T-helper 2 cell treated with Interferon-gamma antibody and Interleukin-4, amounts not matched to agents 5 μg/mL and 100 μg/mL, for 36 hours (primary cell): ENCODE data around the gene TMEM123.
"Not testable (repeated sequence)": the region's sequence is repeated elsewhere in the genome, so short reads cannot be mapped to it uniquely, and the experiment has no call there.

Experiments used
- DNase-seq: peaks from one replicate; pipeline ENCODE4 v3.0.0; 2021; ENCODE audit warnings: low spot score
- H3K27ac Mint-ChIP-seq: one replicate; pipeline ENCODE4 v1.8.0; 2021; ENCODE audit warnings: mild to moderate bottlenecking, mixed read lengths
- H3K27me3 Mint-ChIP-seq: one replicate; pipeline ENCODE4 v1.8.0; 2021; ENCODE audit warnings: low read depth, mixed read lengths
- H3K36me3 Mint-ChIP-seq: one replicate; pipeline ENCODE4 v1.8.0; 2021; ENCODE audit warnings: low read depth, mixed read lengths
- H3K4me1 Mint-ChIP-seq: one replicate; pipeline ENCODE4 v1.8.0; 2021; ENCODE audit warnings: low read depth, mixed read lengths
- H3K4me3 Mint-ChIP-seq: one replicate; pipeline ENCODE4 v1.8.0; 2022; ENCODE audit warnings: mild to moderate bottlenecking, moderate library complexity, mixed read lengths
- H3K9me3 Mint-ChIP-seq: one replicate; pipeline ENCODE4 v1.8.0; 2021; ENCODE audit warnings: mixed read lengths

TMEM123 gene

DNA sequence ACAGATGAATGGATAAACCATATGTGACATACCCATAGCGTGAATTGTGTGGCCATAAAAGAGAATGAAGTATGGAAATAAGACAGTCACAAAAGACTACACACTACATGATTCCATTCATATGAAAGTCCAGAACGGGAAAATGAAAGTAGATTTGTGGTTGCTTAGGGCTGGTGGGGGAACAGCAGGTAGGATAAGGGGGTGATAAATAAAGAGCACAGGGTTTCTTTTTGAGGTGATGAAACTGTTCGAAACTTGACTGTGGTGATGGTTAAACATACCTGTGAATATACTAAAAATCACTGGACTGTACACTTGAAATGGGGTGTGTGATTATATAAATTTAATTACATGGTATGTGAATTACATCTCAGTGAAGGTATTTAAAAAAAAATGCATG lies 16.9 kb downstream of the TMEM123 start:
- peaks cover 45% of the 10 kb centered on the region for H3K9me3 Mint-ChIP-seq
- no peak for DNase-seq
- H3K4me3 Mint-ChIP-seq: no peak overlapping the region
- H3K27me3 Mint-ChIP-seq: no peaks in the 10 kb centered on the region
- H3K27ac Mint-ChIP-seq: no peak overlapping the region
- peaks cover 48% of the 10 kb centered on the region for H3K4me1 Mint-ChIP-seq
- peaks cover 86% of the 10 kb centered on the region for H3K36me3 Mint-ChIP-seq

DNA sequence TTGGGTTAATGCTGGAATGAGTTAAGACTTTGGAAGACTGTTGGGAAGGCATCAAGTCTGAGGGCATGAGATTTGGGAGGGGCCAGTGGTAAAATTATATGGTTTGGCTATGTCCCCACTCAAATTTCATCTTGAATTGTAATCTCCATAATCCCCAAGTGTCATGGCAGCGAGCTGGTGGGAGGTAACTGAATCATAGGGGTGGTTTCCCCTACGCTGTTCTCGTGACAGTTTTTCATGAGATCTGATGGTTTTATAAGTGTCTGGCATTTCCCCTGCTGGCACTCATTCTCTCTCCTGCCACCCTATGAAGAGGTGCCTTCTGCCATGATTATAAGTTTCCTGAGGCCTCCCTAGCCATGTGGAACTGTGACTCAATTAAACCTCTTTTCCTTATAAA lies 19.0 kb downstream of the TMEM123 start:
- not testable (repeated sequence) for H3K27me3 Mint-ChIP-seq, H3K27ac Mint-ChIP-seq, DNase-seq, H3K4me3 Mint-ChIP-seq
- peaks cover 93% of the 10 kb centered on the region for H3K36me3 Mint-ChIP-seq
- peaks cover 45% of the 10 kb centered on the region for H3K9me3 Mint-ChIP-seq
- H3K4me1 Mint-ChIP-seq: peaks cover 42% of the 10 kb centered on the region

DNA sequence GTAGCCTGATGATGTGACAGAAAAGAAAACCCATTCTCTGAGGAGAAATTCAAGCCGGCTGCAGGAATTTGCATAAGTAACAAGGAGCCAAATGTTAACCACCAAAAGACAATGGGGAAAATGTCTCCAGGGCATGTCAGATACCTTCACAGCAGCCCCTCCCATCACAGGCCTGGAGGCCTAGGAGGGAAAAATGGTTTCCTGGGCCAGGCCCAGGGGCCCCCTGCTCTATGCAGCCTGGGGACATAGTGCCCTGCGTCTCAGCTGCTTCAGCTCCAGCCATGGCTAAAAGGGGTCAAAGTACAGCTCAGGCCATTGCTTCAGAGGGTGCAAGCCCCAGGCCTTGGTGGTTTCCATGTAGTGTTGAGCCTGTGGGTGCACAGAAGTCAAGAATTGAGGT lies 20.0 kb downstream of the TMEM123 start:
- not testable (repeated sequence) for DNase-seq, H3K27ac Mint-ChIP-seq, H3K27me3 Mint-ChIP-seq, H3K4me3 Mint-ChIP-seq
- H3K36me3 Mint-ChIP-seq: peaks cover 86% of the 10 kb centered on the region
- H3K9me3 Mint-ChIP-seq: peaks cover 45% of the 10 kb centered on the region
- peaks cover 35% of the 10 kb centered on the region for H3K4me1 Mint-ChIP-seq

DNA sequence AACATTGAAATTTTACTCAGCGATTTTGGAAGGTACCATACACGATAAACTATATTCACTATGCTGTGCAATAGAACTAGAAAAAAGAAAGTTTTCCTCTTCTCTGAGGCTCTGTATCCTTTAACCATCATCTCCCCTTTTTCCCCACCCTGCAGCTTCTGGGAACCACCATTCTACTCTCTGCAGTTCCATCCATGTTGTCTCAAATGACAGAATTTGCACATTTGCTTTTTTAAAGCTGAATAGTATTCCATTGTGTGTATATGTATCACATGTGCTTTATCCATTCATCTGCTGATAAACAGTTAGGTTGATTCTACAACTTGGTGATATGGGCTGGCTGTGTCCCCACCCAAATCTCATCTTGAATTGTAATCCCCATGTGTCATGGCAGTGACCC lies 21.2 kb downstream of the TMEM123 start:
- H3K36me3 Mint-ChIP-seq: peaks cover 82% of the 10 kb centered on the region
- peaks cover 40% of the 10 kb centered on the region for H3K9me3 Mint-ChIP-seq
- H3K4me1 Mint-ChIP-seq: peaks cover 35% of the 10 kb centered on the region
- H3K27me3 Mint-ChIP-seq: no peaks in the 10 kb centered on the region
- DNase-seq: no peak
- no peak overlapping the region for H3K27ac Mint-ChIP-seq
- no peak overlapping the region for H3K4me3 Mint-ChIP-seq

DNA sequence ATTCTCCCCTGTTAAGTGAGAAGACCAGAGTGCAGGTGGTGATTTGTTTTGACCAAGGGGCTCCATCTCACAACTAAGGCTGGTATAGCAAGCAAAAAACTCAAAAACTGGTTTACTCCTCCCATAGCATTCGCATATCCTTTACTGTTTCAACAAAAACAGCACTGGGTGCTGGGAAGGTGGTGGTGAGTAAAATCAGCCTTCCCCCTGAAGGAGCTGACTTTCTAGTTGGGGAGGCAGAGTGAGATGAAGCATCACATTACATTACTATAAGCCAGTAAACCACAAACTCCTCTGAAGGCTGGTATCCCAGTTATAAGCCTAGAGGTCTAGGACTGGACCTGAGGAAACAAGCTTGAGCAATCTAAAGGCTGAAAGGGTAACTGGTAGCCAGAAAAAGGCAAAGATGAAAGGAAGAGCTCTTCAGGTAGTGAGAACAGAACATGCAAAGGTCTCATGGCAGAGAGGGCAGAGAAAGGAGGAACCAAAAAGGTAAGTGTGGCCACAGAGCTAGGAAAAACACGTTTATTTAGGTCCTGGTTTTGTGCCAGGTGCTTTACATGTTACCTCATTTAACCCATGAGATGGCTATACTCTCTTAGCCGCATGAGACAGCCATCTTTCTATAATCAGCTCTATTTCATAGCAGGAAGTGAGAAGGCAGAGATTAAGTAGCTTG lies 22.3 kb downstream of the TMEM123 start:
- peaks cover 35% of the 10 kb centered on the region for H3K9me3 Mint-ChIP-seq
- peaks cover 39% of the 10 kb centered on the region for H3K4me1 Mint-ChIP-seq
- peaks cover 81% of the 10 kb centered on the region for H3K36me3 Mint-ChIP-seq
- H3K27ac Mint-ChIP-seq: peak overlapping the region; percentile 20
- no peak overlapping the region for H3K4me3 Mint-ChIP-seq
- no peaks in the 10 kb centered on the region for H3K27me3 Mint-ChIP-seq
- DNase-seq: no peak

DNA sequence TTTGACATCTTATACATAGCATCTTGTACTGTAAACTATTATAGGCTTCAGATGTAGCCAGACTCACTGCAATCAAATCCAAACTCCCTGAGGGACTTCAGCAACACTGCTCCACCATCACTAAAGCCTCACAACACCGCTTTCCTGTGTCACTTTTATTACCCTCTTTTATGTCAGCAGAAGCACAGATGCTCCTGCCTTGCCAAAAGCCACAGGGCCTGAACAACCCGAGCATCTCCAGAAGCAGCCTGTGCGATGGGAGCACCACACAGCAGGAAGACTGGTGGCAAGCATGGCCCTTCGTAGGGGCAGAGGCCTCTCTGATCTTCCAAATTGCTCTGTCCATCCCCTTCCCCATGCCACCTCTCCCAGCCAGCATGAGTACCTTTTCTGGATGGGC lies 22.9 kb downstream of the TMEM123 start:
- Mint-ChIP-seq H3K9me3 (peaks cover 31% of the 10 kb centered on the region), H3K36me3 (peaks cover 81% of the 10 kb centered on the region), H3K4me1 (peaks cover 42% of the 10 kb centered on the region), H3K27ac (peak overlapping the region; percentile 0), H3K4me3 (no peak overlapping the region), H3K27me3 (no peaks in the 10 kb centered on the region)
- no peak for DNase-seq

DNA sequence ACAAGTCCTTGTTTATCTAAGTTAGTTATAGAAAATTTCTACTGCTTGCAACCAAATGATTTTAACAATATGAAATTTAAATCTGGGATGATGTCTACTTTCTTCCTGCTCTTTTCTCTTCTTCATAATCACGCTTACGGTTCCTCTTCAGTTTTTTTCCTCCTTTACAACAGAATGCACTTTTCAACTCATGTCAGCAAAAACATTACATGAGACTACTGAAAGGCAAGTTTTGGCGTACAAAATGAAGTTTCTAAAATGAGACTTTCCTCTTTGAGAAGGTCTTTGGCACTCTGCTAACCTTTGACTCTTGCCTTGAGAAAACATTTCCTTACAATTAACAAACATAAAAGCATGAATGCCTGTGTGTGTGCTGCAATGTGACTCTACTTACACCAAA lies 23.3 kb downstream of the TMEM123 start:
- no peak overlapping the region for H3K4me3 Mint-ChIP-seq
- DNase-seq: no peak
- peak overlapping the region; percentile 13 for H3K27ac Mint-ChIP-seq
- H3K36me3 Mint-ChIP-seq: peaks cover 78% of the 10 kb centered on the region
- H3K4me1 Mint-ChIP-seq: peaks cover 44% of the 10 kb centered on the region
- H3K9me3 Mint-ChIP-seq: peaks cover 26% of the 10 kb centered on the region
- H3K27me3 Mint-ChIP-seq: no peaks in the 10 kb centered on the region

DNA sequence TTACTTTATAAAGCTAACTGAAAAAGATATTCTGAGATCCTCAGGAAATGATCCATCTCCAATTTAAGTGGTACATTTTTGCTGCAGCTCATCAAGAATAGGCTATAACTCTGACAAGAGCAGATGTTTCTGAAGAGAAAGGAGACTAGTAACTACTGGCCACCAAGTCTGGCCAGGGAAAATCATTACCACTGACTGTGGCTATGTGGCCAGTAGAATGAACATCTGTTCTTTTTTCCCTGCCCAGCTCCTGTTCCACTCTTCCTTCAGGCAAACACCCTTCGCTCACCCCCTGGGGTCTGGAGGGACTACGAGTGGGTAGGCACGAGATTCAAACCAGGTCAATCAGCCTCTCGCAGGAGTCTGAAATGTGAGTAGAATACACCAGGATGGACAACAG lies 23.9 kb downstream of the TMEM123 start:
- Mint-ChIP-seq H3K27ac (no peak overlapping the region), H3K9me3 (peaks cover 21% of the 10 kb centered on the region), H3K4me3 (no peak overlapping the region), H3K4me1 (peaks cover 44% of the 10 kb centered on the region), H3K27me3 (no peaks in the 10 kb centered on the region), H3K36me3 (peaks cover 73% of the 10 kb centered on the region)
- no peak for DNase-seq

DNA sequence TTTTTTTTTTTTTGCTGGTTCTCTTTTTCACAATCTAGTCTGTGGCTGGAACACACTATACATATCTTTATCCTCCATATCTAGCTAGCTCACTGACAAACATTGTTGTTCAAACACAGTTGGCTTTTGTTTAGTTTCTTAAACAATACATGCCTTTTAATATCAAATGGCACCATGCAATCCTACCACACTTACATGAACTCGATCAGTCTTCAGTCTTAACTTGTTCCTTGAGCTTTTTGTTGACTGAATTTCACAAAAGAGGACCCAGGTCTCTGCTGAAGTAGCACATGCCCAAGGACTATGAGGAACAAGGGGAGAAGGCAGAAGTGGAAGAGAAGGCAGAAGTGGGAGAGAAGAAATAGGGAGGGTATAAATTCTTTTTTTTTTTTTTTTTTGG lies 25.5 kb downstream of the TMEM123 start:
- Mint-ChIP-seq H3K27ac (peak overlapping the region; percentile 46), H3K27me3 (no peaks in the 10 kb centered on the region), H3K36me3 (peaks cover 63% of the 10 kb centered on the region), H3K4me1 (peaks cover 51% of the 10 kb centered on the region), H3K9me3 (peaks cover 4% of the 10 kb centered on the region), H3K4me3 (no peak overlapping the region)
- DNase-seq: no peak

DNA sequence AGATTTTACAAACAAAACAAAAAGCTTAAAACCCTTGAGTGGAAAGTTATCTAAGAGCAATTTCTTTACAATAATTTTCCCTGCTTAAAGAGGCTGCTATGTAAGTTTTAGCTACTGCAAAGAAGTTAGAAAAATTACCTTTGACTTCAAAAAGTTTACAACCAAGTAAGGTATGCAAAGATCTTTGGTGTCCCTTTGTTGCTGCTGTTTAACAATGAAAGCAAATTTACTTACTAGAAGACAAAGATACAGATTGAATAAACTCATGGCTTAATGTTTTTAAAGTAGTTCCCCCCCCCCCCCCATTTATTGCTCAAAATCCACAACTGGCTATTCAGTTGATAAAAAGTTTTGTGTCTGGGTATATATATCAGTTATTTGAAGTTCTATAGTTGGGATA lies 26.0 kb downstream of the TMEM123 start:
- Mint-ChIP-seq H3K9me3 (no peaks in the 10 kb centered on the region), H3K27ac (no peak overlapping the region), H3K36me3 (peaks cover 62% of the 10 kb centered on the region), H3K27me3 (no peaks in the 10 kb centered on the region), H3K4me3 (no peak overlapping the region), H3K4me1 (peaks cover 49% of the 10 kb centered on the region)
- no peak for DNase-seq

DNA sequence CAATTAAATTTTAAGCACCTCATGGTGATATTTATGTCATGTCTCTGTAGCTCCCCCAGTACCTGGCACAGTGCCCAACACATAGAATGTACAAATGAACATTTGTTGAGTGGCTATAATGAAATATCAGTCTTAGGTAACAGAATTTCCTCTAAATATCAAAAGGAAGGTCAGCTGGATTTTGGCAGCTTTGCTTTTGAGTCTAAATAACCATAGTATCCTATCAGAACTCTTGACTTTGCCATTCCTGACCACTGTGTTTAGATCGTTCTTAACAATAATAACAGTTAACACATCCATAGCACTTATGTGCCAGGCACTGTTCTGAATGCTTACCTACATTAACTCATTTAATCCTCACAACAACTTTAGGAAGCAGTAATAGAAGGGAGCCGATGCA lies 26.6 kb downstream of the TMEM123 start:
- peaks cover 50% of the 10 kb centered on the region for H3K4me1 Mint-ChIP-seq
- H3K27ac Mint-ChIP-seq: no peak overlapping the region
- H3K36me3 Mint-ChIP-seq: peaks cover 64% of the 10 kb centered on the region

DNA sequence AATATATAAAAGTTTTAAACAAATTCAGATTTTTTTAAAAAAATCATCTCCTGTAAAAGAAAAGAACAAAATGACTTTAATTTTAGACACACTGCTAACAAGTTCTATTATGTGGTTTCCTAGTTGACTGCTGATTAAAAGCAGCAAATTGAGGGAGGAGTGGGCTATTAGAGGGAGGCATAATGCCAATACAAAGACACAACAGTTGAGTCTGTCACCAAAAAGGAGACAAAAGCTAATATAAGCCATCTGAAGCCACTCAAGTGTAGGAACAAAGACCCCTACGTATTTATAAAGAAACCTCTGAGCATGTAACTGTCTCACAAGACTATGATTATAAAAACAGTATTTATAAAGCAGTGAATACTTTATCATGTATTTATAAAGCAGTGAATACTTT lies 28.6 kb downstream of the TMEM123 start:
- Mint-ChIP-seq H3K36me3 (peaks cover 58% of the 10 kb centered on the region), H3K27ac (no peak overlapping the region), H3K4me1 (peaks cover 43% of the 10 kb centered on the region), H3K4me3 (no peak overlapping the region), H3K27me3 (no peaks in the 10 kb centered on the region), H3K9me3 (peaks cover 2% of the 10 kb centered on the region)
- no peak for DNase-seq

More for the DNA sequence above, 26.6 kb downstream of the TMEM123 start:
- Mint-ChIP-seq H3K27me3 (no peaks in the 10 kb centered on the region), H3K9me3 (no peaks in the 10 kb centered on the region), H3K4me3 (no peak overlapping the region)
- no peak for DNase-seq

DNA sequence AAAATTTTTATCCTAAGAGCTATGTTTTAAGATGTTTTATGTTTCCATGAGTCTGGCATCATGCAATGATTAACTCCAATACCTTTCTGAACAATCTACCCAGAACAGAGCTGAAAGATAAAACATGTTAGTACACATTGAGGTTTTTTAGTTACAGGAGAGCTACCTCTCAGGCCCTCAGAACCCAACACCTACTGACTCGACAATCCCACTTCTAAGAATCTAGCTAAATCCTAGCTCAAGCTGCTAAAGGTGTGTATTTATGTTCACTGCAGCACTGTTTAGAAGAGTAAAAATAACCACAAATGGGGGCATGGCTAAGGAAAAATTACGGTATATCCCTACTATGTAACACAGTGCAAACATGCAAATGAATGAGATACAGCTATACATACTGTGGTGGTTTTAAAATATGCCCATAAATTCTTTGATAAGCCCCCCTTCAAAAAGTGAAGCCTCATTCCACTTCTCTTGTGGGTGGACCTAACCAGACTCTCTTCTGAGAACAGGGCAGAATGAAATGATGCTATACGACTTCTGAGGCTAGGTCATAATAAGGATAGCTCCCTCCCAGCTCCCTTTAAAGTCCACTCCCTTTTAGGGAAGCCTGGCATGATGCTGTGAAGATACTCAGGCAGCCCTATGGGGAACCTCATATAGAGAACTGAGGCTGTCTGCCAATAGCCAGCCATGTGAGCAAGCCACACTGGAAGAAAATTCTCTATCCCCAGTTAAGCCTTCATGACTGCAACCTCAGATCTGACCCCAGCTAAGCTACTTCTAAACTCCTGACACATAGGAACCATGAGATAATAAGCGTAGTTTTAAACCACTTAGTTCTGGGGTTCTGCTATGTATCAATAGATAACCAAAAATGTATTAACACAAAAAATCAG lies 29.5 kb downstream of the TMEM123 start:
- DNase-seq: no peak
- Mint-ChIP-seq H3K4me3 (no peak overlapping the region), H3K27ac (peak overlapping the region; percentile 39), H3K36me3 (peaks cover 62% of the 10 kb centered on the region), H3K9me3 (peaks cover 8% of the 10 kb centered on the region), H3K4me1 (peaks cover 45% of the 10 kb centered on the region), H3K27me3 (no peaks in the 10 kb centered on the region)

DNA sequence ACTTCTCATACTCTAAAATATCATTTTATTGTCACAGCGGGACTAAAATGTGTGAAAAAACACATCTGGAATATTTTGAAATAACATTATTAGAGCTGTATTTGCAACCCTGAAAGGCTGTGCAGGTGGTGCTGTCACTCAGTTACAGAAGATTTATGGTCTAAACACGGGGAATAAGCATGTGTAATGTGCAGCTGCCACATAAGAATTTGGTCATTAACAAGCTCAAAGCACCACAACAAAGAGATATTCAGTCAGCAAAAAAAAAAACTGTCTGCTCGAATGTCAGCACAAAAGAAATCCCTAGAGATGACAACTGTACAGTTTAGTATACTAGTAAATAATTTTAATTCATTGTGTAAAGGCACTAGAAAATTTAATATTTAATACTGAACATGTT lies 31.3 kb downstream of the TMEM123 start:
- no peak for DNase-seq
- no peaks in the 10 kb centered on the region for H3K27me3 Mint-ChIP-seq
- peaks cover 19% of the 10 kb centered on the region for H3K9me3 Mint-ChIP-seq
- H3K27ac Mint-ChIP-seq: peak overlapping the region; percentile 22
- peaks cover 59% of the 10 kb centered on the region for H3K4me1 Mint-ChIP-seq
- H3K36me3 Mint-ChIP-seq: peaks cover 65% of the 10 kb centered on the region
- no peak overlapping the region for H3K4me3 Mint-ChIP-seq
